Astrocyte of the spinal cord (primary cell): ENCODE results near the gene MYADML2.

ENCODE experiments used
- DNase-seq: peaks from one replicate; pipeline ENCODE4 v3.0.0; 2011; ENCODE audit warnings: low read depth, low spot score
- H3K4me3 ChIP-seq: 2 replicates; pipeline ENCODE4 v1.5.1; 2011; ENCODE audit warnings: low read depth, mild to moderate bottlenecking, low read length, moderate library complexity
- CTCF ChIP-seq: IDR thresholded peaks from 2 replicates; pipeline ENCODE4 v1.5.1; 2012; ENCODE audit warnings: low read depth, mild to moderate bottlenecking, low read length, inconsistent platforms
- in situ Hi-C: cut with HindIII; loops from 2 replicates; pipeline ENCODE4 v1.10.0; 2017; ENCODE audit warnings: low sequenced_read_pairs

Gene MYADML2

GRCh38 chr17:81930142-81931125, 16.6 kb downstream of the MYADML2 start:
- in situ Hi-C loops: no loop called here
- no peak for TF ChIP-seq CTCF
- DNase-seq: no peak
- H3K4me3 ChIP-seq: no peak overlapping the region

- in situ Hi-C loops: no loop called here
- H3K4me3 ChIP-seq: no peak overlapping the region
- TF ChIP-seq CTCF: no peak
- no peak for DNase-seq
These were observed 17.5 kb downstream of the MYADML2 start for GRCh38 chr17:81929253-81930141.

- DNase-seq: no peak
- in situ Hi-C loops: no loop called here
- H3K4me3 ChIP-seq: peak overlapping the region; percentile 76
- TF ChIP-seq CTCF: no peak
These were observed 18.3 kb downstream of the MYADML2 start for GRCh38 chr17:81928544-81929252.

- DNase-seq: peak; percentile 96
- peak; percentile 33 for TF ChIP-seq CTCF
- in situ Hi-C loops: no loop called here
- peak within 1 kb of the TSS; percentile 76 for H3K4me3 ChIP-seq
These were observed 19.1 kb downstream of the MYADML2 start, which contains the start of gene MAFG for GRCh38 chr17:81927653-81928543. Gene MAFG, minus strand, starts transcription at chr17:81927735. Its CDS starts 4,550 bp downstream, at chr17:81923185.

- H3K4me3 ChIP-seq: peak overlapping the region; percentile 76
- in situ Hi-C loops: no loop called here
These were observed 19.8 kb downstream of the MYADML2 start for GRCh38 chr17:81927152-81927652.

More at GRCh38 chr17:81927152-81927652, 19.8 kb downstream of the MYADML2 start:
- no peak for TF ChIP-seq CTCF
- no peak for DNase-seq
